NCI-H82 (cell line): ENCODE results near the gene ECHDC3.

Experiments
- DNase-seq: peaks from one replicate; lab custom pipeline; 2025; lab: John Stamatoyannopoulos, UW

Gene ECHDC3

DNA sequence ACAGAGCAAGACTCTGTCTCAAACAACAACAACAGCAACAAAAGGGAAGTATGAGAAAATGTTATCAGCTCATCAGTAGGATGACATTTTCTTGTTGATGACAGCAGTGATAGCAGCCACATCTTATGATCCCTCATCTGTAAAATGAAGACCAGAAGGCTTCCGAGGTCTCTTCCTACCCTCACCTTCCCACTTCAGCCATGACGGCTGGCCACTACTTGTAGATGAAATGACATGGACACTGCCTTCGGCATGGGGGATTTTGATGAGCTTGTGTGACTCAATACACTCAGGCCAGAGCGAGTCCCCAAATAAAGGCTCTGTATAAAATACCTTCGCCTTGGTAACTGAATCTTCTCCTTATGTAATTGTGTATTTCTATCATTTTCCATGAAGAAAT lies 6.7 kb downstream of the ECHDC3 start:
- no peak for DNase-seq

- DNase-seq, result no peak
Measured at GRCh38 chr10:11750420-11750819, 8.2 kb downstream of the ECHDC3 start.

GRCh38 chr10:11754173-11754572 lies 12.0 kb downstream of the ECHDC3 start:
- DNase-seq, result no peak

DNA sequence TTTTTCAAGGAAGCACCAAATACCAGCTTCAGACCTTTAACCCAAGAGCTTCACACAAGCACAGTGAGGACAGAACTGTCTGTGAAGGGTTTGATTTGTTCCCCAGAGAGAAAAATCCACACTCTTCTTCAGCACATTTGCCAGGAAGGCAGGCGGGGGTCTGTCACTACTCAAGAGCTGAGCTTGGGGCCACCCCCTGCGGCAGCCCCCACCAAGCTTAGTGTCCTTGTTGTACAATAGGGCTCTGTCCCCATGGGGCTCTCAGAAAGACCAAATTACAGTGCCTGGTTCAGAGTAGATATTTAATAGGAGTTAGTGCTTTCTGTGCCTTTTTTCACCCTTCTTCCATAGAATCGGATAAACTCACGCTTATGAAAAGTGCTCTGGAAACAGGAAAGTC lies 12.4 kb downstream of the ECHDC3 start:
- no peak for DNase-seq

- no peak for DNase-seq
Measured at GRCh38 chr10:11755512-11756263, 13.5 kb downstream of the ECHDC3 start.

DNA sequence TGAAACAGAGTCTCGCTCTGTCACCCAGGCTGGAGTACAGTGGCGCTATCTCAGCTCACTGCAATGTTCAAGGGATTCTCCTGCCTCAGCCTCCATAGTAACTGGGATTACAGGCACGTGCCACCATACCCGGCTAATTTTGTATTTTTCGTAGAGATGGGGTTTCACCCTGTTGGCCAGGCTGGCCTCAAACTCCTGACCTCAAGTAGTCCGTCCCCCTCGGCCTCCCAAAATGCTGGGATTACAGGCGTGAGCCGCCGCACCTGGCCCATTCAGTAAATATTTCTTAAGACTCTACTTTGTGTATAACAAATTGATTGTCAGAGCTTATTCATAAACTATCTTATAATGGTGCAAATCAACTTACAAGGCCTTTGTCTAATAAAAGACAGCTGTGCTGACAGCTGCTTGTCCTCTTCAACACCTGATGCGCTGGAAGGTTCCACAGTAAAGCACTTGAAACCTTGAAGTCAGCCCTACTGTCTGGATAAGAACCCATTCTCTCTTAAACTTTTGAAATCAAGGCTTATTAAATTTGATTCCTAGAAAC lies 14.7 kb downstream of the ECHDC3 start:
- no peak for DNase-seq

GRCh38 chr10:11757454-11757820 lies 15.3 kb downstream of the ECHDC3 start:
- peak; percentile 34 for DNase-seq

DNA sequence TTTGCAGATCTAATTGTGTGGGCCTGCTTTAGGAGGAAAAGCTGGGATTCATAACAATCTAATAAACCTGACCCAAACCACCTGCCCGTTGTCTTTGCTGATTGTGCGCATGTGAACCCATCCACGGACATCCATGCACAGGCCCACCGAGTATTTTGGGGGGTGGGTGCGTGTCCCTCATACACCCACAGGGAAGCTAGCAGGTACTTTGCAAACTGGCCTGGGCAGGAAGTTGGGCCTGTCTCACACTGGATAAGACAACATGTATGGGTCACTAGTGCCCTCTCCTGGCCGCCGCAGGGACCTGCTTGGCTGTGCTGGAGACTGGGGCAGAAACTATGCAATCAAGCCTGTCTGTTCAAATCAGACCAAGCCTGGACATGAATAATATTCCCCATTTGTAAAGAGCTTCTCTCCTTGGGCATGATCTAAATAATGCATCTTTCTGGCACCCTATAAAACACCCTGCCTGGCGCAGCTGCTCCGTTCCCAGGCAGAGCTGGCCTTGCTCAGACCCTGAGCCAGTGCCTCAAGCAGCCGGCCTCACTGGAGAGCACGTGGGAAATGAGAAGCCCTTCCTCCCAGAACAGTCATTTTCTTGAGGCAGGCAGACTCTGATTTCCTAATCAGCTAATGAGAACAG lies 15.8 kb downstream of the ECHDC3 start:
- DNase-seq, result peak; percentile 77

- DNase-seq, result no peak
Measured at GRCh38 chr10:11758527-11759236, 16.5 kb downstream of the ECHDC3 start.

DNA sequence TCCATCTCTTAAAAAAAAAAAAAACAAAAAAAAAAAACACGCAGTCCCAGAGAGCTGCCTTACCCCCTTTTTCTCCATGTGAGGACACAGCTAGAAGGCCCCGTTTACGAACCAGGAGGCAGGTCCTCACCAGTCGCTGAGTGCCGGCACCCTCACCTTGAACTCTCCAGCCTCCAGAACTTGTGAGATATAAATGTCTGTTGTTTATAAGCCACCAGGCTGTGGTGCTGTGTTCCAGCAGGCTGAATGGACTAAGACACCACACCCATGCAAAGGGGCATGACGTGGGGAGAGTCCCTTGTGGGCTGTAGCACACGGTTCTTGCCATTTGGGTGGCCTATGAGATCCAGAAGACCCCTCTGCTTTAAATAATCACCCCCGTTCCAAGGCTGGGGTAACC lies 17.2 kb downstream of the ECHDC3 start:
- no peak for DNase-seq

GRCh38 chr10:11760151-11760550 lies 18.0 kb downstream of the ECHDC3 start:
- DNase-seq, result no peak

DNA sequence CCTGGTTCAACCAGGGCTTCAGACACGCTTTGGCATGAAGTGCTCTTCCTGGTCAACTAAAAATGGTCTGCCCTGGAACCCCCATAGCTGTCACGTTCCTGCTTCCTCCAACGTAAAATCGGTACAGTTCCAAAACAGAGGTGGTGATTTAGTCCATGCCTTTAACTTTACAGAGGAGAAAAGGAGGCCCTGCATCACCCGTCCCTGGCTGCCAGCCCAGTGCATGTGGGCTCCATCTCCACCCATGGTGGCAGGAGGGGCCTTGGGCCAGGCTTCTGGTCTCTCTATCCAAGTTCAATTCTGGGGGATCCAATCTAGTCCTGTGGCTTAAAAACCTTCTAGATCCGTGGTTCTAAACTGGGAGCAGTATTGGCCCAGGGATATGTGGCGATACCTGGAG lies 18.7 kb downstream of the ECHDC3 start:
- DNase-seq, result no peak

GRCh38 chr10:11761431-11761830 lies 19.2 kb downstream of the ECHDC3 start:
- no peak for DNase-seq

DNA sequence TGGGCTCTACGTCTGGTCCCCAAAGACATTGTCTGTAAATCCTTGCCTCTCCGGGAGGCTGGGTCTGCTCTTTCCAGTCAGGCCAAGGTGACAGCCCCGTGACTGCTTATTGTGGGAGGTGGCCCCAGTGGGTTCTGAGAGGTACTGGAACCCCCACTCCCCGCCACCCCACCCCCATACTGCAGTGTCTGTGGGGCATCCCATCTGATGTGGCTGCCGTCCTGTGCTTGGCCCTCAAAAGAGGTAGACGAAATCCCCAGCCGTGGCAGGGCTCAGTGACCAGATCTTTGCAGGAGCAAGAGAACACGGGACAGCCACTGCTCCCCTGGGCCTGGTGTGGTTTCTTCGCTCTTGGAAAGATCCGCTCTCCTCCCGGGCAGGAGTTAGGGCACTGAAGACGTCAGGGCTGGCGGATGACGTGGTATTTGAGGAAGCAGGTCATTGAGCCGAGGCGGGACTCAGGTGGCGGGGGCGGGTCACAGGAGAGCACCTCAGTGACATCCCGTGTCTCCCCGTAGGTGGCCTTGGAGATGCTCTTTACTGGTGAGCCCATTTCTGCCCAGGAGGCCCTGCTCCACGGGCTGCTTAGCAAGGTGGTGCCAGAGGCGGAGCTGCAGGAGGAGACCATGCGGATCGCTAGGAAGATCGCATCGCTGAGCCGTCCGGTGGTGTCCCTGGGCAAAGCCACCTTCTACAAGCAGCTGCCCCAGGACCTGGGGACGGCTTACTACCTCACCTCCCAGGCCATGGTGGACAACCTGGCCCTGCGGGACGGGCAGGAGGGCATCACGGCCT lies 20.7 kb downstream of the ECHDC3 start:
- no peak for DNase-seq

GRCh38 chr10:11763501-11763861 lies 21.3 kb downstream of the ECHDC3 start:
- no peak for DNase-seq

GRCh38 chr10:11765141-11765540 lies 23.0 kb downstream of the ECHDC3 start:
- DNase-seq, result no peak

DNA sequence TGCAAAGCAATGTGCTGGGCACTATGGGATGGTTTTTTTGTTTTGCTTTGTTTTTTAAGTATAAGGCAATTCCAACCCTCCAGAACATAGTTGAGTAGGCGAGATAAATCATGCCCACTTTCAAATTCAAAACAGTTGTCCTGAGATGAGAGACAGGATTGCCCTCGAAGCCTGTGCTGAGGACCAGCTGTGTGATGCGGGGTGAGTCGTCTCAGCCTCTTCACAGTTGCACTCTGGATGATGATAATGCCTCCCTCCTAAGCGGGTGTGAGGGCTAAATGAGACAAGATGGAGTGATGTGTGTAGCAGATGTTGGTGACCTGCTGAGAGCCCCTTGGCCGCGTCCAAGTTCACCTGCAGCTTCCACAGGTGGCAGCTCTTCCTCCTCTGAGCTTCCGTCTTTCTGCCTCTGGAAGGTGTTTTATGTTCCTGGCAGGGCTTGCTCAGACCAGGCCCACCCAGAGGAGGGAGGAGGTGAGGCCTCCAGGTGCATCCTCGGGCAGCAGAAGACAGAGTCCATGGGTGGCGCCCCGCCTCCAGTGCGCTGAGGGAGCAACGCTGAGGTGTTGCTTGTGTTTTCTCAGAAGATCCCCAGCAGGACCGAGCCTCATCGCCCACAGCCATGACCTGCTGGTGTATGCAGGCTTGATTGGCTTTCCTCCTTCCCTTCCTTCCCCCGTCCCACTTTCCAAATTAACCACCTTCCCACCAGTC lies 30.6 kb downstream of the ECHDC3 start:
- DNase-seq, result no peak

DNA sequence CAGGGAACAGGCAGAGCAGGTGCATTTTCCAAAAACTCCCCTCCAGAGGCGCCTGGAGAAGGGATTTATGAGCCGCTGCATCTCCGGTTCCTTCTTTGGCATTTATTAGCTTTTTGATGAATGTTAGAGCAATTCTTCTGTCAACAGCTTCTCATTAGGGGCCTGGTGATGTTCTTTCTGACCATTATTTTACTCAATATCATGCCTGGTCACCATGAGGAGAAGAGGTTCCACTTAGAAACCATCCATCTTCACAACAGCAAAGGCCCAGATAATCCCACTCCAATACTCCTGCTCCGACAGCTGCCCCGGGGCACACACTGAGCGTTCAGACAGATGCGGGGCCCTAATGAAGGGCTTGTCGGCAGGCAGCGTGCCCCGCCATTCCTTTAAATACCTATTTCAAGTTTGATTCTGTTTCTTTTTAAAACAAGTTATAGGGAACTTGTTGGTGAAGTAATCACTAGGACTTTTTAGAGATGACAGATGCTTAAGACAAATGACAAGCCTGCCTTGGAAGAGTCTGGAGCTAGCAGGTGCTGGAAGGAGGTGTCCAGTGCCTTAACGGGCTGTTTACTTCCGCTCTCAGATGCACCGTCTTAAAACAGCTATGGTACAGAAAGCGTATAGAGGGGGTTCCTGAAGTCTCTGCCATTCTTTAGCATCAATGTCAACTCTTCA lies 31.7 kb downstream of the ECHDC3 start:
- DNase-seq, result no peak

- no peak for DNase-seq
Measured at GRCh38 chr10:11775412-11775811, 33.2 kb downstream of the ECHDC3 start.

GRCh38 chr10:11776080-11776479 lies 33.9 kb downstream of the ECHDC3 start:
- no peak for DNase-seq

GRCh38 chr10:11781114-11781513 lies 38.9 kb downstream of the ECHDC3 start:
- no peak for DNase-seq
